Gastroesophageal sphincter (tissue), 3 donors: ENCODE measurements around the gene PIK3R3.

Source experiments
- CTCF ChIP-seq, 4 experiments: fragments of 200-600 bp in 2 of 4; fragments of 450-650 bp in 2 of 4; sonication (generic) in 1 of 4; IDR thresholded peaks; one replicate each; pipeline ENCODE4 v1.5.1; 2017 to 2019; ENCODE audit warnings: antibody characterized with exemption in 4 of 4, mild to moderate bottlenecking in 2 of 4, moderate library complexity in 2 of 4
- EP300 ChIP-seq: sonication (generic); formaldehyde crosslinking; IDR thresholded peaks from one replicate; pipeline ENCODE4 v1.6.1; 2017; ENCODE audit warnings: antibody characterized with exemption, mild to moderate bottlenecking
- POLR2A ChIP-seq, 2 donors: fragments of 450-650 bp; IDR thresholded peaks; one replicate each; pipeline ENCODE4 v1.6.1; 2017; ENCODE audit warnings: antibody characterized with exemption in 2 of 2, mild to moderate bottlenecking in 2 of 2, moderate library complexity in 1 of 2
- POLR2AphosphoS5 ChIP-seq: sonication (generic); formaldehyde crosslinking; IDR thresholded peaks from one replicate; pipeline ENCODE4 v1.6.1; 2017; ENCODE audit warnings: antibody characterized with exemption

GRCh38 chr1:46179138-46180081, 47.0 kb upstream of the PIK3R3 start:
- peak in 3 of 4 experiments; percentile 89 to 95 (median 92) for TF ChIP-seq CTCF (IDR thresholded peaks at IDR 0.05)
- no peak for TF ChIP-seq EP300
- no peak for TF ChIP-seq POLR2AphosphoS5
- no peak for TF ChIP-seq POLR2A (IDR thresholded peaks at IDR 0.05)
